ENCODE results near the gene LOXL1.
A peak's percentile ranks its signal among the peaks of the same experiment; 100 is the strongest.
"Not testable (repeated sequence)": the region's sequence is repeated elsewhere in the genome, so short reads cannot be mapped to it uniquely, and the experiment has no call there.

LOXL1 gene

GRCh38 chr15:73955861-73956742 is 29.8 kb downstream of the LOXL1 start:
- DNase-seq, result peak; percentile 51

DNA sequence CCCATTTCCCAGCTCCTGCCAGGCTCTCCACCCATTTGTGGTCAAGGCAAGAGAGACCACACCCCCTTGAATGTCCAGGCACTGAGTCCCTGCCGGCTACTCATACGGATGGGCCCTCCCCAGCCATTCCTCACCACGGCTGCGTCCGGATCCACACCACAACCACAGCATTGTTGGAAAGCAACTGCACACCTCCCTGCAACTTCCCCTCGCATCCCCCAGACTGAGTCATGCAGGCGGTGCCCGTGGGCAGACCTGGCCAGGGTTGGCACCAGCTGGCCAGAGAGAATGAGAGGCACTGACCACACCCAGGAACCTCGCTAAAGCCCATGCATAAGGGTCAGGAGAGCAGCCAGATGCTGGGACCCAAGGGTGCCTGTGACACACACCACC is 30.5 kb downstream of the LOXL1 start:
- DNase-seq, result no peak

DNA sequence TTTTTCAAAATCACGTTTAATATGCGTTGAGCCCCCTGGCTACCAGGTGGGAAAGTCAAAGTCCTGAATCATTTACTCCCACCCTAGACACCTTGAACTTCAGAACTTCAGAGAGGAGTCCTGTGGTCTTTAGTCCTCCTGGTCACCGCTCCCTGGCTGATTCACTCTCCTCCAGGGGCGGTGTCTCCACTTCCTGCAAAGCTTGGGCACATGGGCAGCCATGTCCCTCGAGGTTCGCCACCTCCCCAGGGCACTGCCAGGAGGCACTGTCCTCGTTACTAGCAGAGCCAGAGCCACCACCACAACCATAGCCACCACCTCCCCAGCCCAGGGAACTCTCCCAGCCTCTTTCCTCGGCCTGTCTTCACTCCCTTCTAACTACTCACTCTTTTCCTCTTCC is 31.0 kb downstream of the LOXL1 start:
- DNase-seq, result peak; percentile 43

- peak; percentile 27 for DNase-seq
These were observed 31.5 kb downstream of the LOXL1 start for GRCh38 chr15:73957785-73958184.

GRCh38 chr15:73959012-73959581 is 32.8 kb downstream of the LOXL1 start:
- DNase-seq, result peak; percentile 46

DNA sequence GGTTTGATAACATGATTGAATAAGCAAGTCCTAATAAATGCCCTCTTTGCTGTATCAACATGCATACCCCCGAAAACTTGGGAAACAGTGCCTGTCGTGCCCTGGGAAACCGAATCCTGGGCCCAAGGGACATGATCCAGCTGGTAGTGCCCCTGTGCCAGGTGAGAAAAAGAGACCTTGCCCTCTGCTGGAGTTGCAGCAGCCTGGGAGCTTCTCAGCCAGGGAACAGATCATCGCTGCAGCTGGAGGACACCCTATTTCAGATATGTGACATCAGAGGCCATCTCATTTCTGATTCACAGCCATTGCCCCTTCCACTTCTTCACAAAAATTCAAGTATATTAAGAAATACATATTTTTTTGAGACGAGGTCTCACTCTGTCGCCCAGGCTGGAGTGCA is 33.5 kb downstream of the LOXL1 start:
- DNase-seq, result no peak

DNA sequence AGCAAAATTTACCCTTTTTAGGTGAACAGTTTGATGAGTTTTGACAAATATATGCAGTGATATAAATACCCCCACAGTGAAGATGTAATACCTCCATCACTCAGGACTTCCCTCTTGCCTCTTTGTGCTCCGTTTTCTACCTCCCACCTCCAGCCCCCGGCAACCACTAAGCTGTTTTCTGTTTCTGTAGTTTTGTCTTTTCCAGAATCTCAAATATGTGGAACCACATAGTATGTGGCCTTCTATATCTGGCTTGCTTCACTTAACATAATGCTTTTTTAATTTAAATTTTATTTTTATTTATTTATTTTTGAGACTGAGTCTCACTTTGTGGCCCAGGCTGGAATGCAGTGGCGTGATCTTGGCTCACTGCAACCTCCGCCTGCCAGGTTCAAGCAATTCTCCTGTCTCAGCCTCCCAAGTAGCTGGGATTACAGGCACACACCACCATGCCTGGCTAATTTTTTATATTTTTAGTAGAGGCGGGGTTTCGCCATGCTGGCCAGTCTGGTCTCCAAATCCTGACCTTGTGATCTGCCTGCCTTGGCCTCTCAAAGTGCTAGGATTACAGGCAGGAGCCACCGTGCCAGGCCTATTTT is 34.3 kb downstream of the LOXL1 start:
- not testable (repeated sequence) for DNase-seq

- no peak for DNase-seq
These were observed 36.2 kb downstream of the LOXL1 start for GRCh38 chr15:73962433-73962832.

- DNase-seq, result peak; percentile 85
These were observed 38.5 kb downstream of the LOXL1 start for GRCh38 chr15:73964736-73965093.

GRCh38 chr15:73965094-73965757 is 39.0 kb downstream of the LOXL1 start:
- peak; percentile 50 for DNase-seq

GRCh38 chr15:73965758-73966113 is 39.5 kb downstream of the LOXL1 start:
- DNase-seq, result peak; percentile 2

GRCh38 chr15:73968461-73968860 is 42.2 kb downstream of the LOXL1 start:
- no peak for DNase-seq

GRCh38 chr15:73969151-73969759 is 43.0 kb downstream of the LOXL1 start:
- DNase-seq, result no peak

DNA sequence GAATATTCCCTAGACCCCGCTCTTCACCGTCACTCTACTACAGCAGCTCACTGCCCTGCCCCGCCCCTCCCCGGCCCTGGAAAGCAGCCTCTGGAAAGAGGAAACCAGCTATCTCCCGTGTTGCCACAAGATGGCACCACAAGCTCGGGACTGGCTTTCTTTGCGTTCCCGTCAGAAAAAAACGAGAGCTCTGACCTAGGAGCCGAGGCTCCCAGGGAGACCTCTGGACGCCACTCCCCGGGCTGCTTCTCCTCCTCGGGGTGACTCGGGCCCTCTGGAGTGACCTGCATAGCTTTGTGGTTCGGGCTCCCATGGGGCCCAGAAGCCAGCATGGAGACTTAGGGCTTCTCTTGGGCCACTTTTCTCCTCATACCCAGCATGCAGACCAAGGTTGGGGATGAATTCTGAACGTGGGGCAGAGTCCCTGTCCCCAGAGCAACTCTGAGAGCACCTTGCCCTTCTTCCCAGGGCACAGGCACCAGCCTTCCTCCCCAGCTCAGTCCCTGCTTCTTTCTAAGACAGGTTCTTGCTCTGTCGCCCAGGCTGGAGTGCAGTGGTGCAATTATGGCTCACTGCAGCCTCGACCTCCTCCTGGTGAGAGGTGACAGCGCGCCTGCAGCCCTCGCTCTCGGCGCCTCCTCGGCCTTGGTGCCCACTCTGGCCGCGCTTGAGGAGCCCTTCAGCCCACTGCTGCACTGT is 46.9 kb downstream of the LOXL1 start:
- peak; percentile 89 for DNase-seq

GRCh38 chr15:73973683-73974200 is 47.5 kb downstream of the LOXL1 start:
- not testable (repeated sequence) for DNase-seq

DNA sequence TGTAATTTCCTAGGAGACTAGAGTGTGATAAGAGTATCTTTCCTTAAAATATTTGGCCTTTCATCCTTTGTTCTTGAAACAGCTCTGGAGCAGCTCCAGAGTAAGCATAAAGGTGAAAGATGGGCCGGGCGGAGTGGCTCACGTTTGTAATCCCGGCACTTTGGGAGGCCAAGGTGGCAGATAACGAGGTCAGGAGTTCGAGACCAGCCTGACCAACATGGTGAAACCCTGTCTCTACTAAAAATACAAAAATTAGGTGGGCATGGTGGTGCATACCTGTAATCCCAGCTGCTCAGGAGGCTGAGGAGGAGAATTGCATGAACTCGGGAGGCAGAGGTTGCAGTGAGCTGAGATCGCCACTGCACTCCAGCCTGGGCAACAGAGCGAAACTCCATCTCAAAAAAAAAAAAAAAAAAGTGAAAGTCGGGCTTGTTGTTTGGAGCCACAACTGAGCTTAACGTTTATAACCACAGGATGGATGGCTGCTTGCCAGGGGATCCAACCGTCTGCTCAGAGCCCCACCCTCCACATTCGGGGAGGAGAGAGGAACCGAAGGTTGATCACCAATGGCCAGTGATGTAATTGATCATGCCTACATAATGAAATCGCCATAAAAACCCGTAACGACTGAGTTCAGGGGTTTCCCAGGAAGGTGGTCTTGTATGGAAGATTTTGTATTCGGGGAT is 49.3 kb downstream of the LOXL1 start:
- DNase-seq, result not testable (repeated sequence)

GRCh38 chr15:73978896-73979295 is 52.6 kb downstream of the LOXL1 start:
- no peak for DNase-seq

DNA sequence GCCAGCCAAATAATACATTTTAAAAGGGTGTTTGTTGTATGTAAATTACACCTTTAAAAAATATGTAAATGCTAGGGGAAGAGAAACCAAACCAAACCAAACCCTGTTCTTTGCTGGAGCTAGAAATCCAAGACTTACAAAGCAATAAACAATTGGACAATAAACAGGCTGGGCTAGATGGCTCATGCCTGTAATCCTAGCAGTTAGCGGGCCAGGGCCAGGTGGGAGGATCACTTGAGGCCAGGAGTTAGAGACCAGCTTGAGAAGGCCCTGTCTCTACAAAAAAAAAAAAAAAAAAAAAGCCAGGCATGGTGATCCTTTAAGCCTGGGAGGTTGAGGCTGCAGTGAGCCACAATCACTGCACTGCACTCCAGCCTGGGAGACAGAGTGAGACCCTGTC is 53.4 kb downstream of the LOXL1 start:
- no peak for DNase-seq

GRCh38 chr15:73981761-73982221 is 55.5 kb downstream of the LOXL1 start:
- DNase-seq, result no peak

- DNase-seq, result peak; percentile 90
These were observed 56.1 kb downstream of the LOXL1 start for GRCh38 chr15:73982222-73982962.

GRCh38 chr15:73983211-73983727 is 57.0 kb downstream of the LOXL1 start:
- peak; percentile 62 for DNase-seq
